Psoas muscle (tissue), 8 donors: ENCODE measurements around the gene NF1. TPM values are rescaled to one million over a fixed set of nuclear protein-coding genes. Genes with fewer than 3 reads are reported as not detected.
"Not testable (repeated sequence)": the region's sequence is repeated elsewhere in the genome, so short reads cannot be mapped to it uniquely, and the experiment has no call there.

Experiments
- ATAC-seq, 4 donors: fragments of 200-7000 bp; cut with Tn5 transposase; one replicate each; pipeline ENCODE4 v1.9.1; 2020; ENCODE audit warnings: moderate library complexity in 3 of 4, mild to moderate bottlenecking in 2 of 4
- DNase-seq, 2 donors: peaks; one replicate each; pipeline ENCODE4 v3.0.0-alpha.2; 2020
- H3K27ac ChIP-seq: fragments of 200-600 bp; one replicate; pipeline ENCODE4 v1.8.0; 2022
- H3K27me3 ChIP-seq, 3 donors: fragments of 200-600 bp in 1 of 3; one replicate each; pipeline versions ENCODE4 v1.6.1 to v1.8.0; 2013 to 2022; ENCODE audit warnings: low read length in 2 of 3, mild to moderate bottlenecking in 2 of 3, moderate library complexity in 1 of 3; ENCODE audit not compliant: insufficient read depth in 3 of 3
- H3K36me3 ChIP-seq, 2 donors: fragments of 200-600 bp in 1 of 2; one replicate each; pipeline versions ENCODE4 v1.6.1 to v1.8.0; 2013 to 2022; ENCODE audit warnings: low read depth in 1 of 2, mild to moderate bottlenecking in 1 of 2, moderate library complexity in 1 of 2; ENCODE audit not compliant: insufficient read depth in 1 of 2
- H3K4me1 ChIP-seq: fragments of 200-600 bp; one replicate; pipeline ENCODE4 v1.8.0; 2022
- H3K4me3 ChIP-seq: fragments of 200-600 bp; one replicate; pipeline ENCODE4 v1.8.0; 2022; ENCODE audit warnings: mild to moderate bottlenecking
- H3K9me3 ChIP-seq: fragments of 200-600 bp; one replicate; pipeline ENCODE4 v1.8.0; 2022
- WGBS, 3 donors: extraction: QIAGEN DNeasy Blood & Tissue Kit; methylation state at CpG; one replicate each; pipeline versions ENCODE4 v1.1.6 to v1.1.7; 2013; 5-methylcytosine and 5-hydroxymethylcytosine counted together
- intact Hi-C, 2 donors: fragments of 100-400 bp; cut with DNase I; formaldehyde crosslinking; loops; one replicate each; pipeline versions ENCODE4 v1.11.0 to v1.14.2; 2022
- polyA plus RNA-seq, 3 donors: library from polyadenylated mRNA; stranded (reverse); fragments of 200-250 nt; gene quantifications; one replicate each; pipeline ENCODE4 v1.2.3, GENCODE V29; 2013
- total RNA-seq, 4 donors: library from RNA; stranded (reverse); fragmentation: NEBNext Ultra II Directional in 2 of 4; extraction: Animal tissue kit (Norgen Biotek cat#: 25700) in 2 of 4; gene quantifications; one replicate each; pipeline versions ENCODE4 v1.2.1 to v1.2.4, GENCODE V29; 2021 to 2023
- TF ChIP-seq, protein P1 (sequence below): fragments of 200-600 bp; IDR thresholded peaks from one replicate; pipeline ENCODE4 v1.8.0; 2022; ENCODE audit warnings: antibody characterized with exemption
- donor health status: healthy with polysubstance abuse.
- donor health status: DM: no; HTN: no; CAD: no; lungs with moderate emphysema.
- donor health status: Bipolar disorder and iron deficiency.
- donor health status: healthy.
- donor health status: DM: yes; HTN: yes; CAD: no.
- donor health status: DM: no; HTN: no; CAD: no.
- donor health status: DM: no; HTN: no; CAD: no.
- donor health status: DM: yes; HTN: yes; CAD: no.

The NF1 gene
- total and polyA plus RNA-seq, 7 donors: 3.5 to 35.5 (median 27.4) TPM

DNA sequence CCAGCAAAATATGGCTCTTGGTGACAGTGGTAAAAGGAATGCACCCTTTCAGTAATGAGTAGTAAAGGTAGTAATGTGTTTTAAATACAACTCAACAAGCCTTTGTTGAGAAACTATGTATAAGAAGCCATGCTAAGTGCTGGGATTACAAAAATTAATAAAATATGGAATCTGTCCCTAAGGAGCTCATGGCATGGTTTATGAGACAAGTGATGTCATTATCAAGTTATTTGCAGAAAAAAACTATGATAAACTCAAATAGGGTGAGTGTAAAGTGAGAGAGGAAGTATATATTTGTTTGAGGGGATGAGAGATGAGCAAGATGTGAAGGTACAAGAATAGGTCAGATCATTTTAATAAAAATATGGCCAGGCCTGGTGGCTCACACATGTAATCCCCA, 76.9 kb downstream of the NF1 start:
- intact Hi-C loops: no loop called here
- DNase-seq (no peak), ATAC-seq (no peak)
- H3K4me3 ChIP-seq: no peak overlapping the region
- H3K27me3 ChIP-seq: no peaks in the 10 kb centered on the region
- no peaks in the 10 kb centered on the region for H3K36me3 ChIP-seq
- H3K27ac ChIP-seq: no peak overlapping the region
- H3K4me1 ChIP-seq: no peaks in the 10 kb centered on the region
- no peaks in the 10 kb centered on the region for H3K9me3 ChIP-seq
- TF ChIP-seq, protein P1, sequence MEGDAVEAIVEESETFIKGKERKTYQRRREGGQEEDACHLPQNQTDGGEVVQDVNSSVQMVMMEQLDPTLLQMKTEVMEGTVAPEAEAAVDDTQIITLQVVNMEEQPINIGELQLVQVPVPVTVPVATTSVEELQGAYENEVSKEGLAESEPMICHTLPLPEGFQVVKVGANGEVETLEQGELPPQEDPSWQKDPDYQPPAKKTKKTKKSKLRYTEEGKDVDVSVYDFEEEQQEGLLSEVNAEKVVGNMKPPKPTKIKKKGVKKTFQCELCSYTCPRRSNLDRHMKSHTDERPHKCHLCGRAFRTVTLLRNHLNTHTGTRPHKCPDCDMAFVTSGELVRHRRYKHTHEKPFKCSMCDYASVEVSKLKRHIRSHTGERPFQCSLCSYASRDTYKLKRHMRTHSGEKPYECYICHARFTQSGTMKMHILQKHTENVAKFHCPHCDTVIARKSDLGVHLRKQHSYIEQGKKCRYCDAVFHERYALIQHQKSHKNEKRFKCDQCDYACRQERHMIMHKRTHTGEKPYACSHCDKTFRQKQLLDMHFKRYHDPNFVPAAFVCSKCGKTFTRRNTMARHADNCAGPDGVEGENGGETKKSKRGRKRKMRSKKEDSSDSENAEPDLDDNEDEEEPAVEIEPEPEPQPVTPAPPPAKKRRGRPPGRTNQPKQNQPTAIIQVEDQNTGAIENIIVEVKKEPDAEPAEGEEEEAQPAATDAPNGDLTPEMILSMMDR: no peak

DNA sequence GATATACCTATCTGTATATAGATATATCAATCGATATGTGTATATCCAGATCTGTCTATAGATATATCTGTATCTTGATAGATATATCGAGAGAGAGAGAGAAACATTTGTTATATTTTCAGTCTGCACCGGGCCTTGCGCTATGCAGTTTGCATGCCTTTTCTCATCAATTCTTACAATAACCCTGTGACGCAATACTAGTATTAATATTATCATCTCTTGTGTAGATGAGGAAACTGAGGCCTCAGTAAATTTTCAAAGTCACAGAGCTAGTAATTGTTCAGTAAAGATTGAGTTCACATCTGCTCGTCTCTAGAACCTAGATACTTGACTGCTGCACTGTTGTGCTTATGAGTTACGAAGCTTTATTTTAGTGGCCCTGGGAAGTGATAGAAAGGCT, 77.6 kb downstream of the NF1 start:
- TF ChIP-seq, protein P1: no peak
- ATAC-seq (no peak), DNase-seq (no peak)
- Histone ChIP-seq H3K4me1 (no peaks in the 10 kb centered on the region), H3K4me3 (no peak overlapping the region), H3K27ac (no peak overlapping the region), H3K9me3 (no peaks in the 10 kb centered on the region), H3K27me3 (no peaks in the 10 kb centered on the region), H3K36me3 (no peaks in the 10 kb centered on the region)
- 98 to 100% (median 98%) methylated on average over 7 of the region's 7 CpGs for WGBS, 3 donors
- intact Hi-C loops: no loop called here

DNA sequence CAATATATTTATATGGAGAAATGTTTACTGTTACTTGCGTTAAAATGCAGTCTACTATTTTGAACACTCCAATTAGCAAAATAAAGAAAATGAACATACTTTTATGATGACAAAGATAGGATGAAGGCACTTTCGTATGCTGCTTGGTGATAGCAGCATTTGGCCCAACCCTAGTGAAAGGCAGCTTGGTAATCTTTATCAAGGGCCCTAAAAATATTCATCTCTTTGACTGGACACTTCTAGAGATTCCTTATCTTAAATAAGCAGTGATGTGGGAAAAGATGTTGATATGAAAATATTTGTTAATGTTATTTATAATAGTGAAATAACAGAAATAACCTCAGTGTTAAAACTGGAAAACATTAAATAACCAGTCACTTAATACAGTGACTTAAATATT, 79.4 kb downstream of the NF1 start:
- 98% methylated on average over 2 of the region's 2 CpGs for WGBS, 3 donors
- Histone ChIP-seq H3K36me3 (no peaks in the 10 kb centered on the region), H3K4me3 (no peak overlapping the region), H3K27ac (no peak overlapping the region), H3K4me1 (no peaks in the 10 kb centered on the region), H3K27me3 (no peaks in the 10 kb centered on the region), H3K9me3 (no peaks in the 10 kb centered on the region)
- DNase-seq (no peak), ATAC-seq (no peak)
- intact Hi-C loops: no loop called here
- TF ChIP-seq, protein P1: no peak

DNA sequence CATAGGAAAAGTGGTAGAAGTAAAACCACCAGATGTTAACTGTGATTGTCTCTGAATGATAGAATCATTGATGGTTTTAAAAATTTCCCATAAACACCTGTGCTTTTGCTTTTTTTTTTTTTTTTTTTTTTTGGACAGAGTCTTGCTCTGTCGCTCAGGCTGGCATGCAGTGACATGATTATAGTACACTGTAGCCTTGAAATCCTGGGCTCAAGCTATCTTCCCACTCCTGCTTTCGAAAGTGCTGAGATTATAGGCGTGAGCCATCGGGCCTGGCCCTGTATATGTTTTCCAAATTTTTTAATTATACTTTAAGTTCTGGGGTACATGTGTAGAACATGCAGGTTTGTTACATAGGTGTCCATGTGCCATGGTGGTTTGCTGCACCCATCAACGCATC, 80.5 kb downstream of the NF1 start:
- H3K4me3 ChIP-seq: no peak overlapping the region
- no peaks in the 10 kb centered on the region for H3K27me3 ChIP-seq
- H3K9me3 ChIP-seq: no peaks in the 10 kb centered on the region
- ATAC-seq (no peak), DNase-seq (no peak)
- no peaks in the 10 kb centered on the region for H3K4me1 ChIP-seq
- intact Hi-C loops: no loop called here
- H3K36me3 ChIP-seq: no peaks in the 10 kb centered on the region
- 94 to 98% (median 95%) methylated on average over 5 of the region's 5 CpGs for WGBS, 3 donors
- TF ChIP-seq, protein P1: no peak
- no peak overlapping the region for H3K27ac ChIP-seq

DNA sequence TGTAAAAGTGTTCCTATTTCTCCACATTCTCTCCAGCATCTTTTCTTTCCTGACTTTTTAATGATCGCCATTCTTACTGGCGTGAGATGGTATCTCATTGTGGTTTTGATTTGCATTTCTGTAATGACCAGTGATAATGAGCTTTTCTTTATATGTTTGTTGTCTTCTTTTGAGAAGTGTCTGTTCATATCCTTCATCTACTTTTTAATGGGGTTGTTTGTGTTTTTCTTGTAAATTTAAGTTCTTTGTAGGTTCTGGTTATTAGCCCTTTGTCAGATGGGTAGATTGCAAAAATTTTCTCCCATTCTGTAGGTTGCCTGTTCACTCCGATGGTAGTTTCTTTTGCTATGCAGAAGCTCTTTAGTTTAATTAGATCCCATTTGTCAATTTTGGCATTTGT, 81.4 kb downstream of the NF1 start:
- H3K4me3 ChIP-seq, H3K4me1 ChIP-seq, intact Hi-C loops, H3K9me3 ChIP-seq, ATAC-seq, H3K27me3 ChIP-seq, H3K27ac ChIP-seq, H3K36me3 ChIP-seq, DNase-seq: not testable (repeated sequence)
- WGBS, 3 donors: 96 to 98% (median 97%) methylated on average over 3 of the region's 3 CpGs

DNA sequence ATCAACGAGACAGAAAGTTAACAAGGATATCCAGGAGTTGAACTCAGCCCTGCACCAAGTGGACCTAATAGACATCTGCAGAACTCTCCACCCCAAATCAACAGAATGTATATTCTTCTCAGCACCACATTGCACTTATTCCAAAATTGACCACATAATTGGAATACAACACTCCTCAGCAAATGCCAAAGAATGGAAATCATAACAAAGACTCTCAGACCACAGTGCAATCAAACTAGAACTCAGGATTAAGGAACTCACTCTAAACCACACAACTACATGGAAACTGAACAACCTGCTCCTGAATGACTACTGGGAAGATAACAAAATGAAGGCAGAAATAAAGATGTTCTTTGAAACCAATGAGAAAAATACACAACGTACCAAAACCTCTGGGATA, 84.2 kb downstream of the NF1 start:
- intact Hi-C loops, ATAC-seq, H3K27ac ChIP-seq, DNase-seq, H3K4me1 ChIP-seq, H3K4me3 ChIP-seq, H3K27me3 ChIP-seq, H3K9me3 ChIP-seq: not testable (repeated sequence)
- WGBS, 3 donors: 95 to 98% (median 98%) methylated on average over 1 of the region's 2 CpGs
- peaks cover 0 to 21% of the 10 kb centered on the region in 2 donors for H3K36me3 ChIP-seq
